Right atrium auricular region (tissue), 2 donors: ENCODE results near the gene CFAP251. TPM values are rescaled to one million over a fixed set of nuclear protein-coding genes. Genes with fewer than 3 reads are reported as not detected.
A peak's percentile ranks its signal among the peaks of the same experiment; 100 is the strongest.

Experiments
- DNase-seq: peaks from one replicate; pipeline ENCODE4 v3.0.0-alpha.2; 2019; ENCODE audit warnings: low spot score
- H3K27ac ChIP-seq, 2 donors: fragments of 200-600 bp; sonication (generic); 1 replicate in 1 of 2; 2 replicates in 1 of 2; pipeline ENCODE4 v1.5.1; 2016 to 2019
- H3K27me3 ChIP-seq, 2 donors: fragments of 200-600 bp; sonication (generic); one replicate each; pipeline versions ENCODE4 v1.5.1 to v1.6.0; 2017 to 2019
- H3K36me3 ChIP-seq: fragments of 200-600 bp; sonication (generic); one replicate; pipeline ENCODE4 v1.5.1; 2016
- H3K4me1 ChIP-seq, 2 donors: fragments of 200-600 bp; sonication (generic); one replicate each; pipeline versions ENCODE4 v1.5.1 to v1.6.0; 2017 to 2019
- H3K4me3 ChIP-seq, 2 donors: fragments of 200-600 bp; sonication (generic); 1 replicate in 1 of 2; 2 replicates in 1 of 2; pipeline ENCODE4 v1.5.1; 2017 to 2019; ENCODE audit warnings: mild to moderate bottlenecking in 1 of 2, moderate library complexity in 1 of 2
- H3K9me3 ChIP-seq, 2 donors: fragments of 200-600 bp; sonication (generic); one replicate each; pipeline ENCODE4 v1.5.1; 2019
- total RNA-seq, 2 donors: library from RNA; depleted of rRNA; stranded (reverse); fragments of >200 nt; gene quantifications; one replicate each; pipeline ENCODE4 v1.1.0, GENCODE V29; 2016
- TF ChIP-seq, protein P1 (sequence below), 2 donors: fragments of 200-600 bp; sonication (generic); IDR thresholded peaks; one replicate each; pipeline ENCODE4 v1.5.1; 2019; ENCODE audit warnings: antibody characterized with exemption in 2 of 2

Gene CFAP251
- total RNA-seq, 2 donors from 2014 or later: 1.0 to 2.2 TPM

DNA sequence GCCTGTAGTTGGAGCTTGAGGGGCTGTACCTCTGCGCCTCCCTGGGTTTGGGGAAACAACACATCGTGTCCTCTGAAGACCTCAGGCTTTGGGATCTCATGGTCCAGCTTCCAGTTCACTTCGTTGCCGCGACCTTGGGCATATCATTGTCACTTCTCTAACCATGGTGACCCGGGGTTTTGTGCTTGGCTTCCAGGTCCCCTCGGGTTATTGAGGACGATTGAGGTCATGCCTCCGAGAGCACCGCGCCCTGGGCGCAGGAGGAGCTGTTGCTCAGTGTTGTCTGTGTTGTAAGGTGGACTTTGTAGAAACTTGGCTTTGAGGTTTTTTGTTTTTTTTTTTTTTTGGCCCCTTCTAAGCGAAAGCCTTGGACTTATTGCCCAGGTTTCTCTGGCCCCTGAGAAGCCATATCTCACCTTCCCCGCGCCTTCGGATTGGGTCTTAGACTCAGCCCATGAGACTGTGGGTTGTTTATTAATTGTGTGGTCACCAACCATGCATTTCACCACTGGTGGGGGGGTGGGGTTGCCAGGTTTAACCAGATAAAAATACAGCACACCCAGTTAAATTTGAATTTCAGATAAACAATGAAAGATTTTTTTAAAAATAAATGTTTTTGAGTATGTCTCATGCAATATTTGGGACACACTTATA lies 105.9 kb downstream of the CFAP251 start:
- TF ChIP-seq, protein P1, sequence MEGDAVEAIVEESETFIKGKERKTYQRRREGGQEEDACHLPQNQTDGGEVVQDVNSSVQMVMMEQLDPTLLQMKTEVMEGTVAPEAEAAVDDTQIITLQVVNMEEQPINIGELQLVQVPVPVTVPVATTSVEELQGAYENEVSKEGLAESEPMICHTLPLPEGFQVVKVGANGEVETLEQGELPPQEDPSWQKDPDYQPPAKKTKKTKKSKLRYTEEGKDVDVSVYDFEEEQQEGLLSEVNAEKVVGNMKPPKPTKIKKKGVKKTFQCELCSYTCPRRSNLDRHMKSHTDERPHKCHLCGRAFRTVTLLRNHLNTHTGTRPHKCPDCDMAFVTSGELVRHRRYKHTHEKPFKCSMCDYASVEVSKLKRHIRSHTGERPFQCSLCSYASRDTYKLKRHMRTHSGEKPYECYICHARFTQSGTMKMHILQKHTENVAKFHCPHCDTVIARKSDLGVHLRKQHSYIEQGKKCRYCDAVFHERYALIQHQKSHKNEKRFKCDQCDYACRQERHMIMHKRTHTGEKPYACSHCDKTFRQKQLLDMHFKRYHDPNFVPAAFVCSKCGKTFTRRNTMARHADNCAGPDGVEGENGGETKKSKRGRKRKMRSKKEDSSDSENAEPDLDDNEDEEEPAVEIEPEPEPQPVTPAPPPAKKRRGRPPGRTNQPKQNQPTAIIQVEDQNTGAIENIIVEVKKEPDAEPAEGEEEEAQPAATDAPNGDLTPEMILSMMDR (IDR thresholded peaks at IDR 0.05): no peak
- peak overlapping the region; percentile 82 to 93 for H3K27ac ChIP-seq
- H3K36me3 ChIP-seq: no peaks in the 10 kb centered on the region
- peaks cover 0 to 31% of the 10 kb centered on the region in 2 donors for H3K4me1 ChIP-seq
- DNase-seq: no peak
- no peaks in the 10 kb centered on the region for H3K27me3 ChIP-seq
- peak overlapping the region; percentile 53 to 73 for H3K4me3 ChIP-seq
- no peaks in the 10 kb centered on the region for H3K9me3 ChIP-seq

DNA sequence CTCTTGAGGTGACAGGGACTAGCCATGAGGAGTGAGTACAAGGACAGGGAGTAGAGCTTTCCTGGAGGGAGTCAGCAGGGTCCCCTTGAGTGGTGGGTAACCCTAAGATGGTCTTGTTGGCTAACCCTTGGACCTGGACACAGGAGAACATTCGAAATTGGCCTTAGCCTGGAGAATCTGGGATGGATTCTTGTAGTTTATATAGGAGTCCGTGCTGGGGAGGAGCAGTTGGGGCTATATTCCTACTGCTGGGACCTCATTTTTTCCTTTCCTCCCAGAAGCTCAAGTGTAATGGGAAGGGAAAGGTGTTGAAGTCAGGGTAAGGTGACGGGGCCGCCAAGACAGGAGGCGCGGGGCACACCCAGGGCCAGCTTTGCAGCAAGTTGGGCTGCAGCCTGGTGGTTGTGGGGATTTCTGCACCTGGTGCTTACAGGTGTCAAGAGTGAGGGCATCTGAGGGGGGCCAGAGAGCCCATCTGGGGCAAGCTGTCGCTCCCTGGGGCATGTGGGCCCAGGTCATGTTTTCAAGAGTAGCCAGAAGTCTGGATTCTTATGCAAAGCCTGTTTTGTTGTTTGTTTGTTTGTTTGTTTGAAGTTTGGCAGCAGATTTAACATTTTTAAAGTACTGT lies 108.4 kb downstream of the CFAP251 start:
- TF ChIP-seq, protein P1 (IDR thresholded peaks at IDR 0.05): no peak
- no peaks in the 10 kb centered on the region for H3K36me3 ChIP-seq
- no peak for DNase-seq
- H3K27ac ChIP-seq: no peak overlapping the region
- H3K4me1 ChIP-seq: peaks cover 0 to 33% of the 10 kb centered on the region in 2 donors
- H3K4me3 ChIP-seq: no peak overlapping the region
- no peaks in the 10 kb centered on the region for H3K9me3 ChIP-seq
- no peaks in the 10 kb centered on the region for H3K27me3 ChIP-seq

GRCh38 chr12:122028165-122028904 lies 109.9 kb downstream of the CFAP251 start:
- H3K27me3 ChIP-seq: no peaks in the 10 kb centered on the region
- H3K9me3 ChIP-seq: no peaks in the 10 kb centered on the region
- no peak overlapping the region for H3K27ac ChIP-seq
- no peaks in the 10 kb centered on the region for H3K36me3 ChIP-seq
- H3K4me3 ChIP-seq: no peak overlapping the region
- TF ChIP-seq, protein P1 (IDR thresholded peaks at IDR 0.05): no peak
- no peak for DNase-seq
- H3K4me1 ChIP-seq: peaks cover 0 to 30% of the 10 kb centered on the region in 2 donors

GRCh38 chr12:122028905-122029560 lies 110.6 kb downstream of the CFAP251 start:
- no peak overlapping the region for H3K4me3 ChIP-seq
- peak overlapping the region; percentile 27 to 41 for H3K27ac ChIP-seq
- no peaks in the 10 kb centered on the region for H3K9me3 ChIP-seq
- H3K36me3 ChIP-seq: no peaks in the 10 kb centered on the region
- no peaks in the 10 kb centered on the region for H3K27me3 ChIP-seq
- no peak for DNase-seq
- H3K4me1 ChIP-seq: peaks cover 0 to 23% of the 10 kb centered on the region in 2 donors
- TF ChIP-seq, protein P1 (IDR thresholded peaks at IDR 0.05): no peak

GRCh38 chr12:122029620-122030423 lies 111.4 kb downstream of the CFAP251 start:
- DNase-seq: no peak
- Histone ChIP-seq H3K4me3 (no peak overlapping the region), H3K36me3 (no peaks in the 10 kb centered on the region), H3K27me3 (no peaks in the 10 kb centered on the region), H3K9me3 (no peaks in the 10 kb centered on the region), H3K27ac (peak overlapping the region; percentile 27 to 41), H3K4me1 (peaks cover 0 to 19% of the 10 kb centered on the region in 2 donors)
- TF ChIP-seq, protein P1 (IDR thresholded peaks at IDR 0.05): no peak
